Panc1 (cell line): Measurements from ENCODE around the gene TWF2. TPM values are rescaled to one million over a fixed set of nuclear protein-coding genes. Genes with fewer than 3 reads are reported as not detected.

Experiments used
- ATAC-seq: fragments of 200-7000 bp; cut with Tn5 transposase; 2 replicates; pipeline ENCODE4 v1.9.1; 2020; ENCODE audit warnings: mild to moderate bottlenecking, moderate library complexity
- BruUV-seq: library from RNA; stranded (reverse); fragments of 400-500 nt; replicated peaks from 2 replicates; lab custom pipeline; 2021; lab: Mats Ljungman, UMichigan
- CTCF ChIA-PET: fragments of 300-600 bp; sonication (Branson Sonifier 250); formaldehyde crosslinking; loops from one replicate; lab custom pipeline; 2022; ENCODE audit warnings: antibody characterized with exemption; lab: Charles Lee
- POLR2A ChIA-PET: fragments of 300-600 bp; sonication (Branson Sonifier 250); formaldehyde crosslinking; loops from one replicate; lab custom pipeline; 2022; ENCODE audit warnings: antibody characterized with exemption; lab: Charles Lee
- DNase-seq: peaks from one replicate; pipeline ENCODE4 v3.0.0-alpha.2; 2010; ENCODE audit warnings: low read depth, low spot score
- H3K27ac ChIP-seq: 2 replicates; pipeline ENCODE4 v1.5.1; 2011; ENCODE audit warnings: mild to moderate bottlenecking, low read length, inconsistent platforms
- H3K27me3 ChIP-seq: fragments of 200-500 bp; sonication (Bioruptor generic); 2 replicates; pipeline ENCODE4 v1.6.0; 2014; ENCODE audit warnings: low read length, inconsistent platforms; ENCODE audit not compliant: control insufficient read depth, insufficient read depth
- H3K36me3 ChIP-seq: fragments of 200-500 bp; sonication (Bioruptor generic); 2 replicates; pipeline ENCODE4 v1.5.1; 2014; ENCODE audit warnings: inconsistent platforms, mild to moderate bottlenecking, low read length, moderate library complexity; ENCODE audit not compliant: control insufficient read depth, insufficient read depth
- H3K4me1 ChIP-seq: 2 replicates; pipeline ENCODE4 v1.5.1; 2011; ENCODE audit warnings: inconsistent platforms, mild to moderate bottlenecking, low read length, moderate library complexity; ENCODE audit not compliant: control insufficient read depth, insufficient read depth
- H3K4me3 ChIP-seq, 2 experiments: 2 replicates each; pipeline ENCODE4 v1.5.1; 2011 to 2012; ENCODE audit warnings: low read depth in 2 of 2, low read length in 2 of 2, mild to moderate bottlenecking in 2 of 2, inconsistent platforms in 1 of 2, moderate library complexity in 1 of 2
- H3K9me3 ChIP-seq: fragments of 200-500 bp; sonication (Bioruptor generic); 2 replicates; pipeline ENCODE4 v1.5.1; 2014; ENCODE audit warnings: low read depth, mild to moderate bottlenecking, inconsistent platforms, low read length, moderate library complexity; ENCODE audit not compliant: control insufficient read depth, insufficient read depth
- CTCF ChIP-seq: fragments of 450-650 bp; IDR thresholded peaks from 2 replicates; pipeline ENCODE4 v1.5.1; 2017; ENCODE audit warnings: mild to moderate bottlenecking
- POLR2AphosphoS5 ChIP-seq: IDR thresholded peaks from 2 replicates; pipeline ENCODE4 v1.6.1; 2012; ENCODE audit warnings: mild to moderate bottlenecking, low read depth, low read length, moderate library complexity
- REST ChIP-seq, 2 experiments: IDR thresholded peaks; 2 replicates each; pipeline ENCODE4 v1.6.1; 2011 to 2012; ENCODE audit warnings: low read depth in 2 of 2, control low read depth in 1 of 2, low read length in 1 of 2, mild to moderate bottlenecking in 1 of 2, moderate library complexity in 1 of 2; ENCODE audit not compliant: insufficient read depth in 1 of 2
- SIN3A ChIP-seq: IDR thresholded peaks from 2 replicates; pipeline ENCODE4 v1.6.1; 2012; ENCODE audit warnings: low read depth, mild to moderate bottlenecking, low read length, moderate library complexity, borderline replicate concordance; ENCODE audit not compliant: insufficient read depth
- TCF7L2 ChIP-seq: IDR thresholded peaks from 2 replicates; pipeline ENCODE4 v1.6.1; 2011; ENCODE audit warnings: mild to moderate bottlenecking, low read depth, low read length, inconsistent platforms
- in situ Hi-C: cut with HindIII; loops from 2 replicates; pipeline ENCODE4 v1.10.0; 2016; ENCODE audit warnings: low sequenced_read_pairs, low pct_unique_long_range_greater_than_20kb
- intact Hi-C: fragments of 100-400 bp; cut with micrococcal nuclease; formaldehyde crosslinking; loops from one replicate; pipeline ENCODE4 v1.10.0; 2022; ENCODE audit not compliant: unreplicated experiment
- total RNA-seq: library from RNA; stranded (reverse); gene quantifications from one replicate; pipeline ENCODE4 v1.2.1, GENCODE V29; 2021; ENCODE audit not compliant: unreplicated experiment

The TWF2 gene
- total RNA-seq, 1 experiment from 2014 or later: 51.9 TPM

GRCh38 chr3:52202384-52203077 is 36.4 kb downstream of the TWF2 start:
- ChIA-PET POLR2A (no interaction called here), CTCF (no interaction called here)
- H3K27me3 ChIP-seq: no peaks in the 10 kb centered on the region
- H3K4me1 ChIP-seq: peaks cover 10% of the 10 kb centered on the region
- no peak overlapping the region for H3K4me3 ChIP-seq
- H3K9me3 ChIP-seq: no peaks in the 10 kb centered on the region
- H3K27ac ChIP-seq: no peak overlapping the region
- in situ Hi-C loops (no loop called here), intact Hi-C loops (no loop called here)
- no peak for ATAC-seq
- no TSS peak for BruUV-seq
- peaks cover 21% of the 10 kb centered on the region for H3K36me3 ChIP-seq
- DNase-seq: no peak
- TF ChIP-seq CTCF (no peak), POLR2AphosphoS5 (no peak), REST (IDR thresholded peaks at IDR 0.05; ENCODE audit: insufficient read depth in 1 of 2, low read depth in 2 of 2, low read length in 1 of 2) (no peak), SIN3A (no peak), TCF7L2 (no peak)

- TSS peak; percentile 35 for BruUV-seq
- Histone ChIP-seq H3K9me3 (no peaks in the 10 kb centered on the region), H3K27me3 (no peaks in the 10 kb centered on the region), H3K4me3 (no peak overlapping the region), H3K36me3 (peaks cover 18% of the 10 kb centered on the region), H3K4me1 (peaks cover 14% of the 10 kb centered on the region), H3K27ac (no peak overlapping the region)
- POLR2A ChIA-PET: no interaction called here
- CTCF ChIA-PET: no interaction called here
- intact Hi-C loops (no loop called here), in situ Hi-C loops (no loop called here)
- ATAC-seq: no peak
- TF ChIP-seq SIN3A (no peak), TCF7L2 (no peak), POLR2AphosphoS5 (no peak), REST (IDR thresholded peaks at IDR 0.05; ENCODE audit: insufficient read depth in 1 of 2, low read depth in 2 of 2, low read length in 1 of 2) (no peak), CTCF (no peak)
- DNase-seq: no peak
Observed at GRCh38 chr3:52200981-52201679, 37.8 kb downstream of the TWF2 start.
